Trophoblast cell (in vitro differentiated cells and primary cell): Measurements from ENCODE around the gene LMTK2.

Experiments used
- DNase-seq, 2 donors: peaks; one replicate each; pipeline ENCODE4 v3.0.0-alpha.2; 2016
- H2AFZ ChIP-seq: 2 replicates; pipeline ENCODE4 v1.6.1; 2013; ENCODE audit warnings: low read length, moderate library complexity, mild to moderate bottlenecking; ENCODE audit not compliant: insufficient read depth, poor library complexity
- H2AK5ac ChIP-seq: 2 replicates; pipeline ENCODE4 v1.6.1; 2013; ENCODE audit warnings: mild to moderate bottlenecking, low read length
- H2BK120ac ChIP-seq: 2 replicates; pipeline ENCODE4 v1.6.1; 2013; ENCODE audit warnings: low read length, mild to moderate bottlenecking, moderate library complexity; ENCODE audit not compliant: insufficient read depth, poor library complexity
- H2BK12ac ChIP-seq: 2 replicates; pipeline ENCODE4 v1.6.1; 2013; ENCODE audit warnings: mild to moderate bottlenecking, low read length, moderate library complexity
- H2BK5ac ChIP-seq: 2 replicates; pipeline ENCODE4 v1.6.1; 2013; ENCODE audit warnings: low read length, low read depth, moderate library complexity, mild to moderate bottlenecking; ENCODE audit not compliant: poor library complexity
- H3K14ac ChIP-seq: 2 replicates; pipeline ENCODE4 v1.6.1; 2013; ENCODE audit warnings: mild to moderate bottlenecking, low read length
- H3K18ac ChIP-seq: 2 replicates; pipeline ENCODE4 v1.6.1; 2013; ENCODE audit warnings: mild to moderate bottlenecking, low read length
- H3K23ac ChIP-seq: 2 replicates; pipeline ENCODE4 v1.6.1; 2013; ENCODE audit warnings: low read length
- H3K27ac ChIP-seq: 2 replicates; pipeline ENCODE4 v1.5.1; 2013; ENCODE audit warnings: low read depth, mild to moderate bottlenecking, inconsistent platforms, low read length, moderate library complexity
- H3K27me3 ChIP-seq: 2 replicates; pipeline ENCODE4 v1.6.1; 2013; ENCODE audit warnings: inconsistent platforms, mild to moderate bottlenecking, low read length, moderate library complexity; ENCODE audit not compliant: insufficient read depth
- H3K36me3 ChIP-seq, 2 experiments: 1 replicate in 1 of 2; 2 replicates in 1 of 2; pipeline ENCODE4 v1.6.1; 2013; ENCODE audit warnings: low read length in 2 of 2, mild to moderate bottlenecking in 2 of 2, moderate library complexity in 1 of 2; ENCODE audit not compliant: insufficient read depth in 2 of 2, control insufficient read depth in 1 of 2
- H3K4ac ChIP-seq: 2 replicates; pipeline ENCODE4 v1.6.1; 2013; ENCODE audit warnings: low read depth, mild to moderate bottlenecking, low read length, moderate library complexity
- H3K4me1 ChIP-seq, 2 experiments: 1 replicate in 1 of 2; 2 replicates in 1 of 2; pipeline ENCODE4 v1.6.1; 2013; ENCODE audit warnings: low read length in 2 of 2, mild to moderate bottlenecking in 2 of 2, moderate library complexity in 1 of 2; ENCODE audit not compliant: insufficient read depth in 2 of 2, control insufficient read depth in 1 of 2
- H3K4me2 ChIP-seq: 2 replicates; pipeline ENCODE4 v1.6.1; 2013; ENCODE audit warnings: inconsistent platforms, mild to moderate bottlenecking, low read length, moderate library complexity
- H3K4me3 ChIP-seq: 2 replicates; pipeline ENCODE4 v1.5.1; 2013; ENCODE audit warnings: mild to moderate bottlenecking, low read depth, low read length, inconsistent platforms
- H3K79me1 ChIP-seq: one replicate; pipeline ENCODE4 v1.6.1; 2013; ENCODE audit warnings: low read length
- H3K79me2 ChIP-seq: 2 replicates; pipeline ENCODE4 v1.6.1; 2013; ENCODE audit warnings: low read length, mild to moderate bottlenecking; ENCODE audit not compliant: control insufficient read depth, insufficient read depth, poor library complexity
- H3K9ac ChIP-seq: 2 replicates; pipeline ENCODE4 v1.6.1; 2013; ENCODE audit warnings: mild to moderate bottlenecking, low read length
- H3K9me3 ChIP-seq: 2 replicates; pipeline ENCODE4 v1.6.1; 2013; ENCODE audit warnings: low read depth, mild to moderate bottlenecking, control low read depth, inconsistent platforms, low read length; ENCODE audit not compliant: insufficient read depth
- H4K12ac ChIP-seq: 2 replicates; pipeline ENCODE4 v1.6.1; 2013; ENCODE audit warnings: low read depth, mild to moderate bottlenecking, low read length, moderate library complexity
- H4K8ac ChIP-seq: 2 replicates; pipeline ENCODE4 v1.6.1; 2013; ENCODE audit warnings: low read depth, mild to moderate bottlenecking, low read length, moderate library complexity
- H4K91ac ChIP-seq: one replicate; pipeline ENCODE4 v1.6.1; 2013; ENCODE audit warnings: low read depth, mild to moderate bottlenecking, low read length, moderate library complexity
- WGBS: extraction: QIAGEN DNeasy Blood & Tissue Kit; methylation state at CpG from one replicate; pipeline ENCODE4 v1.1.7; 2013; ENCODE audit warnings: missing lambda C conversion rate; ENCODE audit not compliant: insufficient read length, insufficient coverage; ENCODE audit errors: extremely low coverage; 5-methylcytosine and 5-hydroxymethylcytosine counted together

Gene LMTK2

GRCh38 chr7:98229441-98229840 is 122.8 kb downstream of the LMTK2 start:
- H3K23ac ChIP-seq = no peak overlapping the region
- H3K4me3 ChIP-seq = peak overlapping the region; percentile 28
- no peaks in the 10 kb centered on the region for H3K79me2 ChIP-seq
- no peak overlapping the region for H2BK12ac ChIP-seq
- H3K9me3 ChIP-seq = peaks cover 2% of the 10 kb centered on the region
- no peaks in the 10 kb centered on the region for H3K79me1 ChIP-seq
- H3K4ac ChIP-seq = no peak overlapping the region
- no peaks in the 10 kb centered on the region for H3K27me3 ChIP-seq
- no peaks in the 10 kb centered on the region for H3K4me1 ChIP-seq
- peaks cover 0 to 5% of the 10 kb centered on the region in 2 experiments for H3K36me3 ChIP-seq
- H4K91ac ChIP-seq = no peak overlapping the region
- DNase-seq = no peak
- H3K9ac ChIP-seq = no peak overlapping the region
- no peak overlapping the region for H3K4me2 ChIP-seq
- no peak overlapping the region for H4K8ac ChIP-seq
- H3K18ac ChIP-seq = no peak overlapping the region
- no peak overlapping the region for H2AFZ ChIP-seq
- no peak overlapping the region for H4K12ac ChIP-seq
- no CpG with 5 or more reads among the region's 11 CpGs for WGBS
- no peak overlapping the region for H2AK5ac ChIP-seq
- H3K14ac ChIP-seq = no peak overlapping the region
- no peak overlapping the region for H2BK5ac ChIP-seq
- no peak overlapping the region for H2BK120ac ChIP-seq
- no peak overlapping the region for H3K27ac ChIP-seq

- H3K4me2 ChIP-seq = no peak overlapping the region
- no peak for DNase-seq
- H4K8ac ChIP-seq = no peak overlapping the region
- H3K14ac ChIP-seq = no peak overlapping the region
- H3K27ac ChIP-seq = no peak overlapping the region
- WGBS = no CpG with 5 or more reads among the region's 17 CpGs
- no peak overlapping the region for H3K18ac ChIP-seq
- no peak overlapping the region for H3K4me3 ChIP-seq
- H2AK5ac ChIP-seq = no peak overlapping the region
- no peak overlapping the region for H4K12ac ChIP-seq
- no peak overlapping the region for H3K23ac ChIP-seq
- H2AFZ ChIP-seq = no peak overlapping the region
- H3K4ac ChIP-seq = no peak overlapping the region
- H3K79me2 ChIP-seq = no peaks in the 10 kb centered on the region
- no peaks in the 10 kb centered on the region for H3K79me1 ChIP-seq
- peaks cover 2% of the 10 kb centered on the region for H3K9me3 ChIP-seq
- H4K91ac ChIP-seq = no peak overlapping the region
- no peak overlapping the region for H2BK5ac ChIP-seq
- no peak overlapping the region for H3K9ac ChIP-seq
- no peak overlapping the region for H2BK120ac ChIP-seq
- no peaks in the 10 kb centered on the region for H3K27me3 ChIP-seq
- no peak overlapping the region for H2BK12ac ChIP-seq
- peaks cover 0 to 5% of the 10 kb centered on the region in 2 experiments for H3K36me3 ChIP-seq
- H3K4me1 ChIP-seq = no peaks in the 10 kb centered on the region
Observed at GRCh38 chr7:98229991-98230745, 123.5 kb downstream of the LMTK2 start.

- Histone ChIP-seq H2BK5ac (no peak overlapping the region), H4K91ac (no peak overlapping the region), H2AK5ac (no peak overlapping the region), H2BK12ac (no peak overlapping the region), H3K18ac (no peak overlapping the region), H2BK120ac (no peak overlapping the region), H3K27me3 (no peaks in the 10 kb centered on the region), H3K4me3 (no peak overlapping the region), H3K9ac (no peak overlapping the region), H3K4me1 (no peaks in the 10 kb centered on the region), H3K27ac (no peak overlapping the region), H3K79me2 (no peaks in the 10 kb centered on the region), H3K14ac (no peak overlapping the region), H3K9me3 (peaks cover 4% of the 10 kb centered on the region), H2AFZ (no peak overlapping the region), H3K4ac (no peak overlapping the region), H4K12ac (no peak overlapping the region), H3K4me2 (no peak overlapping the region), H3K36me3 (peaks cover 0 to 5% of the 10 kb centered on the region in 2 experiments), H4K8ac (no peak overlapping the region), H3K79me1 (no peaks in the 10 kb centered on the region), H3K23ac (no peak overlapping the region)
- WGBS = no CpG with 5 or more reads among the region's 30 CpGs
- no peak for DNase-seq
Observed at GRCh38 chr7:98230746-98231471, 124.2 kb downstream of the LMTK2 start.

GRCh38 chr7:98231493-98232262 is 125.0 kb downstream of the LMTK2 start:
- H3K36me3 ChIP-seq = peaks cover 0 to 4% of the 10 kb centered on the region in 2 experiments
- peaks cover 4% of the 10 kb centered on the region for H3K9me3 ChIP-seq
- H2AK5ac ChIP-seq = no peak overlapping the region
- no peak overlapping the region for H3K27ac ChIP-seq
- no peak overlapping the region for H3K18ac ChIP-seq
- no peak overlapping the region for H4K12ac ChIP-seq
- no peak for DNase-seq
- no peak overlapping the region for H2BK12ac ChIP-seq
- H3K4me1 ChIP-seq = no peaks in the 10 kb centered on the region
- H3K14ac ChIP-seq = no peak overlapping the region
- no peaks in the 10 kb centered on the region for H3K79me2 ChIP-seq
- H2BK5ac ChIP-seq = no peak overlapping the region
- WGBS = no CpG with 5 or more reads among the region's 25 CpGs
- H3K79me1 ChIP-seq = no peaks in the 10 kb centered on the region
- H2AFZ ChIP-seq = no peak overlapping the region
- H3K9ac ChIP-seq = no peak overlapping the region
- no peak overlapping the region for H4K91ac ChIP-seq
- no peak overlapping the region for H3K4me3 ChIP-seq
- no peaks in the 10 kb centered on the region for H3K27me3 ChIP-seq
- no peak overlapping the region for H3K4me2 ChIP-seq
- no peak overlapping the region for H4K8ac ChIP-seq
- no peak overlapping the region for H2BK120ac ChIP-seq
- no peak overlapping the region for H3K4ac ChIP-seq
- no peak overlapping the region for H3K23ac ChIP-seq
